Activated CD4-positive, alpha-beta T cell treated with anti-CD3 and anti-CD28 coated beads, Interleukin-2, amount 10 ng/mL, durations not matched to agents 24 days and 14 days (primary cell): ENCODE measurements around the gene KRTAP20-4. TPM values are rescaled to one million over a fixed set of nuclear protein-coding genes. Genes with fewer than 3 reads are reported as not detected.

ENCODE experiments used
- DNase-seq: peaks from one replicate; pipeline ENCODE4 v3.0.0; 2022
- H3K27ac Mint-ChIP-seq: one replicate; pipeline ENCODE4 v1.8.0; 2022; ENCODE audit warnings: mild to moderate bottlenecking, mixed read lengths
- H3K27me3 Mint-ChIP-seq: one replicate; pipeline ENCODE4 v1.8.0; 2022; ENCODE audit warnings: mixed read lengths
- H3K36me3 Mint-ChIP-seq: one replicate; pipeline ENCODE4 v1.8.0; 2022; ENCODE audit warnings: low read depth, mild to moderate bottlenecking, mixed read lengths
- H3K4me1 Mint-ChIP-seq: one replicate; pipeline ENCODE4 v1.8.0; 2021; ENCODE audit warnings: mixed read lengths
- H3K4me3 Mint-ChIP-seq: one replicate; pipeline ENCODE4 v1.8.0; 2022; ENCODE audit warnings: mild to moderate bottlenecking, moderate library complexity, mixed read lengths
- H3K9me3 Mint-ChIP-seq: one replicate; pipeline ENCODE4 v1.8.0; 2021; ENCODE audit warnings: mixed read lengths
- intact Hi-C: fragments of 100-400 bp; cut with micrococcal nuclease; formaldehyde crosslinking; loops from one replicate; pipeline ENCODE4 v1.15.1; 2023
- total RNA-seq: library from RNA; stranded (reverse); gene quantifications from 2 replicates; pipeline ENCODE4 v1.2.3, GENCODE V29; 2022

The KRTAP20-4 gene
- total RNA-seq: not detected in 2 replicates

DNA sequence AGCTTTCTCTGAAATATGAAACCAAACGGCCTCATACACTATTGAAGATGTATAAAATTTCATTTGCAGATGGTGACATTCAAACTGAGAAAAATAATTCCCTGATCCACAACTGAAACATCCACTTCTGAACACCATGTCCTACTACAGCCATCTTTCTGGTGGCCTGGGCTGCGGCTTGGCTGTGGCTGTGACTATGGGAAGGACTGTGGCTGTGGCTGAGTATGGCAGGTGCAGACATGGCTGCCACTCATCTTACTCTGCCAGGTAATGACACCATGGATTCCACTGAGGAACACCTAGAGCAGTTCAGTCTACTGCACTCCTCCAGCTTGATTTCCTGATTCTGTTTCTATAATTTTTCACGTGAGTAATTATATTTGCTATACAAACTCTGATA is at the start of gene KRTAP20-4:
TSS of gene KRTAP20-4 (plus strand) at position 106 of the 400 bp plus-strand sequence.
- no peaks in the 10 kb centered on the region for H3K4me1 Mint-ChIP-seq
- H3K27ac Mint-ChIP-seq: no peak within 1 kb of the TSS
- no peak for DNase-seq
- intact Hi-C loops: no loop called here
- no peaks in the 10 kb centered on the region for H3K9me3 Mint-ChIP-seq
- no peaks in the 10 kb centered on the region for H3K36me3 Mint-ChIP-seq
- no peaks in the 10 kb centered on the region for H3K27me3 Mint-ChIP-seq
- H3K4me3 Mint-ChIP-seq: no peak within 1 kb of the TSS

DNA sequence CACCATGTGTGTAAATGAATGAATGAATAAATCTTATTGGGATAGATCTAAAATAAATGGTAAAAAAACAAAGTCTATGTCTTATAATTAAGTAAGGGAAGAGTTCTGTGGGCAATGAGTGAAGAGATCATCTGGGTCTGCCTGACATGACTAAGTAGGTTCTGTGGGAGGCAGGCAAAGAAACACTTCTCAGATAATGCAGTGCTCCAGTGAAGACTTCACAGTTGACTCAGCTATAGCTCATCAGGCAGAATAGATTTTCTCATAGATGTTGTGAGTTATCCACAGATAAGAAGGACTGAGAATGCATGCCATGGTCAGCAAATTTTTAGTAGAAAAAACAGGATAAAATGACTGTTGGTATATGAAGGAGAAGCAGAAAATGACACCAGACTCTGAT is 42.7 kb upstream of the KRTAP20-4 start:
- Mint-ChIP-seq H3K27me3 (no peaks in the 10 kb centered on the region), H3K9me3 (no peaks in the 10 kb centered on the region), H3K27ac (no peak overlapping the region), H3K4me3 (no peak overlapping the region), H3K4me1 (no peaks in the 10 kb centered on the region), H3K36me3 (no peaks in the 10 kb centered on the region)
- no peak for DNase-seq
- intact Hi-C loops: no loop called here

DNA sequence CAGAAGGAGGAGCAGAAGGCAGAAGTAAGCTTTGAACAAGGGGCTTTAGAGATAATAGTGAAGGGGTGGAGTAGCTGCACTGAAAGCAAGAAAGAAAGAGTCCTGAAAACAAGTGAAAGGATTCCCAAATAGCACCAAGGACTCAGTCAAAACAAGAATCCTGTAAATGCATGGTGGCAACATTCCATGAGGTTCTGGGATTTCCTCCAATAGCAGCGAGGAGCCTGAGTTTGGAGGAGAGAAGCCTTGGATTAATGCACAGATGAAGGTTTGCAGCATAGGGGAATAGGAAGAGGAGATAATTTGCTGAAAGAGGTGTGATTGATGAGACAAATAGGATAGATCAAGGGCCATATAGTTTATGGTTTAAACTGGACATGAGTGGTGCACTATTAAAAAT is 41.1 kb upstream of the KRTAP20-4 start:
- no peaks in the 10 kb centered on the region for H3K36me3 Mint-ChIP-seq
- H3K4me3 Mint-ChIP-seq: no peak overlapping the region
- no peaks in the 10 kb centered on the region for H3K27me3 Mint-ChIP-seq
- no peaks in the 10 kb centered on the region for H3K9me3 Mint-ChIP-seq
- no peaks in the 10 kb centered on the region for H3K4me1 Mint-ChIP-seq
- DNase-seq: no peak
- intact Hi-C loops: no loop called here
- H3K27ac Mint-ChIP-seq: no peak overlapping the region

DNA sequence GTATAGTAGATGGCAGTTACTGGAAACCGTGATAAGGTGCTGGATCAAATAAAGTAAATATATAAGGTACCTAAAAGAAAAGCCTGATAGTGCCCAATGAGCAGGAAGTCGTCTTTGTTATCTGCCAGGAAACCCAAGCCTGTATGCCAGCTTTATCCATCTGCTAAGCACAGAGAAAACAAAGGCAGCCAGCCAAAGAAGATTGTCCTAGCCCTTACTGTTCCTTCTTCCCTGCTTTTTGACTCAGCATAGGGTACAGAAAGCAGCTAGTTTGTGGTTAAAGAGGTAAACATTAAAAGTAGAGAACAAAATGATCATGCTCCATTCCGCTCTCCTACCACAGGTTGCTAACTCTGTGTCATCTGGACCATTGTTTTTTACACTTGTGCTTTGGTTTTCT is 40.3 kb upstream of the KRTAP20-4 start:
- no peak overlapping the region for H3K4me3 Mint-ChIP-seq
- no peaks in the 10 kb centered on the region for H3K9me3 Mint-ChIP-seq
- H3K4me1 Mint-ChIP-seq: no peaks in the 10 kb centered on the region
- H3K27me3 Mint-ChIP-seq: no peaks in the 10 kb centered on the region
- intact Hi-C loops: no loop called here
- no peak overlapping the region for H3K27ac Mint-ChIP-seq
- H3K36me3 Mint-ChIP-seq: no peaks in the 10 kb centered on the region
- no peak for DNase-seq

DNA sequence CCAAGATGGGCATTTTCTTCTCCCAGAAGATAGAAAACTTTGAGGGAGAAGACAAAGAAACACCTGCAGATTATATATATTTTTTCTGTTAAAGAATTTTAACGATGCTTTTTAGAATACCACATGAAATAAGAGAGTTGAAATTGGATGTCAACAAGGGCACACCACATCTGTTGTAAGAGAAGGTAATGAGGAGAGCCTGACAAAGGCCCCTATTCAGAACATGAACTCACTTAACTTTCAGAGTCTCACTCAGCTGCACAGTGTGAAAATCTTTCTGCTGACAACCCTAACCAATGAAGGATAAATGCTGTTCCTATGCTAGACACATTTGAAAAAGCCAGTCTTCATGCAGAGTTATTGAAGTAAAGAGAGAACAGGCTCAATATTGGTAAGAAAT is 37.6 kb upstream of the KRTAP20-4 start:
- DNase-seq: no peak
- no peak overlapping the region for H3K27ac Mint-ChIP-seq
- no peaks in the 10 kb centered on the region for H3K4me1 Mint-ChIP-seq
- no peaks in the 10 kb centered on the region for H3K27me3 Mint-ChIP-seq
- no peaks in the 10 kb centered on the region for H3K9me3 Mint-ChIP-seq
- H3K4me3 Mint-ChIP-seq: no peak overlapping the region
- intact Hi-C loops: no loop called here
- H3K36me3 Mint-ChIP-seq: no peaks in the 10 kb centered on the region

DNA sequence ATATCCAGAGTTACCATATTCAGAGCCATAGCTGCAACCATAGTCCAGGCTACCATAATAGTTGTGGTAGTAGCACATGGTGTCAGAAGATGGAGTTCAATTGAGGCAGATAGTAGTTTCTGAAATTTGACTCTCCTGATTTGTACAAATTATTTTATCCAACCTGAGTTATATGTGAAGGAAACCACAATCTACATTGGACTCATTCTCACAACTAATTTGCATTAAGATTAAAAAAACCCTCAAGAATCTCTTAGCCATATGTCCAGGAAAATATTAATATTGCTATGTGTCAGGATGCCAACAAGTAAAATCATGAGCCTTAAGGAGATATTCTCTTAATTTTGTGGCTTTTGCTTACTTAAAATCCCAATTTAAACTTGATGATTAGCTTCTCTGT is 30.1 kb upstream of the KRTAP20-4 start, which contains the start of gene KRTAP22-2:
TSS of gene KRTAP22-2 (minus strand) at position 101 of the 400 bp plus-strand sequence.
- DNase-seq: no peak
- H3K27ac Mint-ChIP-seq: no peak within 1 kb of the TSS
- no peaks in the 10 kb centered on the region for H3K36me3 Mint-ChIP-seq
- no peaks in the 10 kb centered on the region for H3K4me1 Mint-ChIP-seq
- intact Hi-C loops: no loop called here
- no peaks in the 10 kb centered on the region for H3K9me3 Mint-ChIP-seq
- no peak within 1 kb of the TSS for H3K4me3 Mint-ChIP-seq
- no peaks in the 10 kb centered on the region for H3K27me3 Mint-ChIP-seq

DNA sequence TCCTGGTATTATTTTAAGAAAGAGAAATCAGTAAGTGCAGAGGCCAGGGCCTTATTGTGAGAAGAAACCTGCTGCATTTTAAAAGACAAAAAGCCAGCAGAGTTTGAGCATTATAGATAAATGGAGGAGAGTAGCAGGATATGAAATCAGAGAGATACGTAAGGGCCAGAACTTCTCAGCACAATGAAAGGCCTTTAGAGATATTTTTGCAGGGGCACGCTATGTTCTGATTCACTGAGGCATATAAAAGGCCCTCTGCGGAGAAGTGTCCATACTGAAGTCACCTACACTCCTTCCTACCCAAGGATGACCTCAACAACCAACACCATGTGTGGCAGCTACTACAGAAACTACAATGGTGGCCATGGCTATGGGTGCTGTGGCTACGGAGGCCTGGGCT is 28.3 kb upstream of the KRTAP20-4 start, which contains the start of gene KRTAP6-3:
TSS of gene KRTAP6-3 (plus strand) at position 301 of the 400 bp plus-strand sequence. CDS start at position 307, 6 bp downstream.
- no peaks in the 10 kb centered on the region for H3K9me3 Mint-ChIP-seq
- H3K27me3 Mint-ChIP-seq: no peaks in the 10 kb centered on the region
- intact Hi-C loops: no loop called here
- H3K4me1 Mint-ChIP-seq: no peaks in the 10 kb centered on the region
- no peaks in the 10 kb centered on the region for H3K36me3 Mint-ChIP-seq
- H3K27ac Mint-ChIP-seq: no peak within 1 kb of the TSS
- no peak for DNase-seq
- no peak within 1 kb of the TSS for H3K4me3 Mint-ChIP-seq

DNA sequence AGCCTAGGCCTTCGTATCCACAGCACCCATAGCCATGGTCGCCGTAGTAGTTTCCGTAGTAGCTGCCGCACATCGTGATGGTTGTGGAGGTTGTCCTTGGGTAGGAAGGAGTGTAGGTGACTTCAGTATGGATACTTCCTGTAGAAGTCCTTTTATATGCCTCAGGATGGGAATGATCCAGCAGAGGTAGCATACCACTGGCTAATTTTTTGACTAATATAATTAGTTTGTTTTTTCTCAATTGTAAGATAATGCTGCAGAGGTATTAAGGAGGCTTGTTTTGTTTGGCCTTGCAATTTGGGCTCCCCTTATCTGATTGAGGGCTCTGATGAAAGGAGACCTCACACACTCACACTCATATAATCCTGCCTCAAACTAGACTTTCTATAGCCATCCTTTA is 21.6 kb upstream of the KRTAP20-4 start, which contains the start of gene KRTAP6-2:
TSS of gene KRTAP6-2 (minus strand) at position 101 of the 400 bp plus-strand sequence. CDS start at position 73, 28 bp downstream.
- Mint-ChIP-seq H3K4me3 (no peak within 1 kb of the TSS), H3K27me3 (no peaks in the 10 kb centered on the region), H3K27ac (no peak within 1 kb of the TSS), H3K9me3 (peaks cover 9% of the 10 kb centered on the region), H3K4me1 (no peaks in the 10 kb centered on the region), H3K36me3 (no peaks in the 10 kb centered on the region)
- no peak for DNase-seq
- intact Hi-C loops: no loop called here

DNA sequence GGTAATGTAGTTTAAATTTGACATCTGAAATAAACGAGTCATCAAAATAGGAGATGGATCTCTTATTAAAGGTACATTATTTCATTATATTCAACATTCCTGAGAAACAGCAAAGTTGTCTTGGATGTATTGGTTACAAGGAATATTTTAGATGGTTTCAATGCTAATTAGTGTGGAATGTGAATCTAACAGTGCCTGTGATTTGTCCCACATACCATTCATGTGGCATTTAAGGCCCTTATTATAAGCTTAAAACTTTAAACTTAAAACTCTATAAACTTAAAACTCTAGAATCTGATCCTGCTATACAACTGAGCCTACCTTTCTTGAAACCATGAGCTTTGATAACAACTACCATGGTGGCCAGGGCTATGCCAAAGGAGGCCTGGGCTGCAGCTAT is 19.6 kb upstream of the KRTAP20-4 start, which contains the start of gene KRTAP22-1:
TSS of gene KRTAP22-1 (plus strand) at position 301 of the 400 bp plus-strand sequence.
- H3K27ac Mint-ChIP-seq: no peak within 1 kb of the TSS
- no peaks in the 10 kb centered on the region for H3K36me3 Mint-ChIP-seq
- peaks cover 9% of the 10 kb centered on the region for H3K9me3 Mint-ChIP-seq
- DNase-seq: no peak
- H3K27me3 Mint-ChIP-seq: no peaks in the 10 kb centered on the region
- intact Hi-C loops: no loop called here
- H3K4me3 Mint-ChIP-seq: no peak within 1 kb of the TSS
- H3K4me1 Mint-ChIP-seq: no peaks in the 10 kb centered on the region

DNA sequence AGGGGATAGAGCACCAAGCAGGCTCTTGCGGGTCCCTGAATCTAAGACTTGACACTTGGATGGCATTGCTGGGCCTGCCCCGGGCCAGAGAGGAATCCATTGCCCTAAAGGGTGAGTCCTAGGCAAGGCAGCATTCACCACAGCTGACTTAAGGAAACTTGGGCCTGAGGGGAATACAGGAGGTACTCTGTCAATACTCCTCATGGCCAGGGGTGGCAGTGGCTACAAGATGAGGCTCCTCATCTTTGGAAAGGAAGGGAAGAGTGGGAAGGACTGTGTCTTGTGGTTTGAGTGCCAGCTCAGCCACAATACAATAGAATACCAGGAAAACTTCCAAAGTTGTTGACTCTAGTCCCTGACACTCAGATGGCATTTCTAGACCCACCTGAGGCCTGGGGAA is 14.5 kb upstream of the KRTAP20-4 start:
- H3K27me3 Mint-ChIP-seq: no peaks in the 10 kb centered on the region
- H3K27ac Mint-ChIP-seq: no peak overlapping the region
- no peaks in the 10 kb centered on the region for H3K36me3 Mint-ChIP-seq
- no peaks in the 10 kb centered on the region for H3K4me1 Mint-ChIP-seq
- intact Hi-C loops: no loop called here
- H3K9me3 Mint-ChIP-seq: peaks cover 9% of the 10 kb centered on the region
- no peak for DNase-seq
- H3K4me3 Mint-ChIP-seq: no peak overlapping the region

DNA sequence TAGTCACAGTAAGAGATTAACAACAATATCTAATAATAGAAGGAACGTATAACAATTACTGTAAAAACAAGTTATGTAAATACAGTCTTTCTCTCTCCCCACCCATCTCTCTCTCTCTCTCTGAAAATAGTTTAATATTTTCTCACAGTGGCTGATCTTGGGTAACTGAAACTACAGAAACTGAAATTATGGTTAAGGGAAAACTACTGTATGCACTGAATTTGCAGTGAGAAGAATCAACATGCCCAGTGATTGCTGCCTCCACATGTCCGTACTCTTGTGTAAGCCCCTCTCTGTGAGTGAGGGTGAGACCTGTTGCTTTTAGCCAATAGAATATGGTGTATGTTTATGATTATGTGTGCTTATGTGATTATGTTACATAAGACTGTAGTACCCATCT is 8.3 kb upstream of the KRTAP20-4 start:
- Mint-ChIP-seq H3K9me3 (no peaks in the 10 kb centered on the region), H3K27ac (no peak overlapping the region), H3K36me3 (no peaks in the 10 kb centered on the region), H3K4me3 (no peak overlapping the region), H3K27me3 (no peaks in the 10 kb centered on the region), H3K4me1 (no peaks in the 10 kb centered on the region)
- no peak for DNase-seq
- intact Hi-C loops: no loop called here

DNA sequence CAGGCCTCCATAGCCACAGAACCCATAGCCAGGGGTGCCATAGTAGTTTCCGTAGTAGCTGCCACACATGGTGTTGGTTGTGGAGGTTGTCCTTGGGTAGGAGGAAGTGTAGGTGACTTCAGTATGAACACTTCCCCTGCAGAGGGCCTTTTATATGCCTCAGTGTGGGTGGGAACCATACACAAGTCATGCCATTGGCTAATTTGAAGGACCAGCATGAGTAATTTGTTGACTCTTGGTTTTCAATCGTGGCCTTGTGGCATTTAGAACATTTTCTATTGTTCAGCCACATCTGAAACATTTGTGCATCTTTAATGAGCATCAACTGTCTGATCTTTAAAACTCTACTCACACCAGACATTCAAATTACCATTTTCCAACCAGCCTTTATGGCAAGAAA is 6.6 kb upstream of the KRTAP20-4 start, which contains the start of gene KRTAP6-1:
TSS of gene KRTAP6-1 (minus strand) at position 95 of the 400 bp plus-strand sequence. CDS start at position 69, 26 bp downstream.
- Mint-ChIP-seq H3K4me3 (no peak within 1 kb of the TSS), H3K27ac (no peak within 1 kb of the TSS), H3K4me1 (no peaks in the 10 kb centered on the region), H3K9me3 (no peaks in the 10 kb centered on the region), H3K27me3 (no peaks in the 10 kb centered on the region), H3K36me3 (no peaks in the 10 kb centered on the region)
- no peak for DNase-seq
- intact Hi-C loops: no loop called here

DNA sequence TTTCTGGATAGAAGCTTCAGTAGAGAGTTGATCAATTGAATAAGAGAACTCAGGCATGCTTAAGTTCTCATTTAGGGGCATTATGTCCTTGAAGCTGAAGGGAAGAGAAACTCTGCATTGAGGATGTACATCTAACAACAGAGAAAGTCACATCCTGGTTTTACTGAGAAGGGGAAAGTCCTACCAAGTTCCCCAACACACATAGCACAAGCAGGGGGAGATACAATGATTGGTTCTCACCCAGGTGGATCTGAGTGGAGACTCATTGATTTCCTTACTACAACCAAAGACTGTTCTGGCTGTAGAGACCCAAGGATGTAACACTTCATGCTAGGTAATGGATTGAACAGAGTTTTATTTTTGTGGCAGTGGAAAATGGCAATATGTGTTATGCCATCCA is 5.2 kb upstream of the KRTAP20-4 start:
- Mint-ChIP-seq H3K36me3 (no peaks in the 10 kb centered on the region), H3K27ac (no peak overlapping the region), H3K9me3 (no peaks in the 10 kb centered on the region), H3K27me3 (no peaks in the 10 kb centered on the region), H3K4me1 (no peaks in the 10 kb centered on the region), H3K4me3 (no peak overlapping the region)
- intact Hi-C loops: no loop called here
- no peak for DNase-seq

DNA sequence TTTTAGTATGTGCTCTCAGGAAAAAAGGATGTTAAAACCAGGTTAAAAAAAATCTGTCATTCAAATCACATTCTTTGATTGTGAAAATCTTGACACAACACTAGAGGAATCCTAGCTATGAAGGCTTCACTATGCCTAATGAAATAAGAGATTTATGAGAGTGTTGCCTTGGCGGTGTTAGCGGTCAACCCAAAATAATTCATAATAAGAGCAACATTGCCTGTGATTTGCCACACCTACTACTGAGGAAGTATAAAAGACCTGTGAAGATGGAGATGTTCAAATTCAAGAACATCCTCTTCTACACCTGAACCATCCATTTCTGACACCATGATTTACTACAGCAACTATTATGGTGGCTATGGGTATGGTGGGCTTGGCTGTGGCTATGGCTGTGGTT is 4.3 kb upstream of the KRTAP20-4 start, which contains the start of gene KRTAP20-1:
TSS of gene KRTAP20-1 (plus strand) at position 301 of the 400 bp plus-strand sequence. CDS start at position 331, 30 bp downstream.
- intact Hi-C loops: no loop called here
- H3K9me3 Mint-ChIP-seq: no peaks in the 10 kb centered on the region
- H3K27me3 Mint-ChIP-seq: no peaks in the 10 kb centered on the region
- H3K27ac Mint-ChIP-seq: no peak within 1 kb of the TSS
- H3K36me3 Mint-ChIP-seq: no peaks in the 10 kb centered on the region
- H3K4me1 Mint-ChIP-seq: no peaks in the 10 kb centered on the region
- H3K4me3 Mint-ChIP-seq: no peak within 1 kb of the TSS
- DNase-seq: no peak

DNA sequence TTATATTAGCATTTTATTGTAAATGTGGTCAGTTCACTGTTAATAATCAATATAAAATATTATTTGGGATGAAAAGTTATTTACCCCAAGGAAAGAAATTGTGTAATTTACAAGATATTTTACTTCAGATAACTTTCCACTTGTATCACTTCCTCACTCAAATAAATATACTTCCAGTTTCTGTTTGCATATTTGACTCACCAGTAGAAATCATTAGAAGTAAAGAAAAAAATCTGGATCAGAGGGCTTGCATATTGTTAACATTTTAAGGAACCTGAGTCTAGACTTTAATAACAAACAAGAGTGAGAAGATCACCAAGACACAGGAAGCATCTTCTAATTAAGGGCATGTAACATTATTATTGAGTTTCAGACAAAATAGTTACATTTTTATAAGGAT is 347 bp upstream of the KRTAP20-4 start:
- no peak overlapping the region for H3K27ac Mint-ChIP-seq
- no peaks in the 10 kb centered on the region for H3K27me3 Mint-ChIP-seq

More for the DNA sequence above, 347 bp upstream of the KRTAP20-4 start:
- H3K9me3 Mint-ChIP-seq: no peaks in the 10 kb centered on the region
- H3K4me3 Mint-ChIP-seq: no peak overlapping the region
- no peak for DNase-seq
- no peaks in the 10 kb centered on the region for H3K36me3 Mint-ChIP-seq
- intact Hi-C loops: no loop called here
- no peaks in the 10 kb centered on the region for H3K4me1 Mint-ChIP-seq
